GM13977 (cell line): ENCODE data around the gene METTL24.
"Not testable (repeated sequence)": the region's sequence is repeated elsewhere in the genome, so short reads cannot be mapped to it uniquely, and the experiment has no call there.

Source experiments
- DNase-seq: peaks from one replicate; pipeline ENCODE4 v3.0.0; 2012; ENCODE audit warnings: low spot score
- in situ Hi-C: fragments of 300-500 bp; cut with MboI; formaldehyde crosslinking; loops from one replicate; pipeline ENCODE4 v1.12.0; 2022; ENCODE audit warnings: low sequenced_read_pairs, low pct_unique_long_range_greater_than_20kb, mixed read lengths, inconsistent platforms; ENCODE audit not compliant: unreplicated experiment
- TF ChIP-seq, protein P1 (sequence below): IDR thresholded peaks from 2 replicates; pipeline ENCODE4 v1.5.1; 2012; ENCODE audit warnings: mild to moderate bottlenecking, control low read depth; ENCODE audit not compliant: insufficient read depth; ENCODE audit errors: extremely low read depth, missing control alignments

The METTL24 gene

DNA sequence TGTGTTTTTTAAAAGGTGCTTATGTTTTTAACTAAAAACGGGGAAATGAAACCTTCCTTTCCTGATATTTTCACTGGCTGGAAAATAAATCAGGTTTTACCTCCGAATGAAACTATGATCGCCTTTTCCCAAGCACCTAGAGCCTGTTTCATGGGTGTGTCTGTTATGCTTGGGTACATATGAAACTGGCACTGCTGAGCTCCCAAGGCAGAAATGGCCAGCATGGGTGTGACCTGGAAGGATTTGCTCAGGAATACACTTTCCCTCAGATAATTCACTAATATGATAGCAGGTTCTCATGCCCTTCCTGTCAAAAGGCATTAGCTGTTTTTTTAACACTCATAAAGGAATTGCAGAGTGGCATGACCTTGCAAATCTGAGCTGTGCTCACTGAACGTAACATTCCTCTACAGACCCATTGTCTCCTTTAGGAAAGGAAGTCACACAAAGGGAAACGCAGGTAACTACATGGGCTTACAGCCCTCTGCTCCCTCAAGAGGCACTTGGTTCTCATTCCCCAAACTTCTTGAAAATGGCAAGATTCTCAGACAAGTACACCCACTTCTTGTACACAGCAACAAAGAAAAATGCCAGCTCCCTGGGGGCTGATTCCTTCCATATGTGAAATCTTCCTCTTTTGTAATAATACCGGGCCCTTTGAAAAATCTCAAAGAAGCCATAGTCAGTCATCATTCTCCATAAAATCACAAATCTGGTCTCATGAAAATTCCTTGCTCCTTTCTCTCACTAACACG lies 72.7 kb downstream of the METTL24 start:
- DNase-seq = no peak
- in situ Hi-C loops = no loop called here

DNA sequence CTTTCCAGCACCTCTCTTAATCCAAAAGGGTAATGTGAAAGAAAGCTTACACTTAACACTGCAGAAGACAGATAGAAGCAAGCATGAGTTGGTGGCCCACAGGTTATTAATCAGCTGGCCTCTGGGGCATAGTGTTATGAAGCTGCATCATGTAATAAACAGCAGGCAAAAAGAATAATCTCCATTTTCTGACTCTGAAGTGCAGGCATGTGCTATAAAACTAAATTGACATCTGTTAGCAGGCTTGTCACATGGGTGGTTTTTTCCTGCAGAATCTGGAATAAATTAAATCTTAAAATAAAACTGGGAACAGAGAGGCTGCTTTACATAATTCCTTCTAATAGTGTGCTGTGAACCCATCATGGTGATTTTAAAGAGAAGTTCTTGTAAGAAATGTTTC lies 73.3 kb downstream of the METTL24 start:
- no peak for DNase-seq
- TF ChIP-seq, protein P1, sequence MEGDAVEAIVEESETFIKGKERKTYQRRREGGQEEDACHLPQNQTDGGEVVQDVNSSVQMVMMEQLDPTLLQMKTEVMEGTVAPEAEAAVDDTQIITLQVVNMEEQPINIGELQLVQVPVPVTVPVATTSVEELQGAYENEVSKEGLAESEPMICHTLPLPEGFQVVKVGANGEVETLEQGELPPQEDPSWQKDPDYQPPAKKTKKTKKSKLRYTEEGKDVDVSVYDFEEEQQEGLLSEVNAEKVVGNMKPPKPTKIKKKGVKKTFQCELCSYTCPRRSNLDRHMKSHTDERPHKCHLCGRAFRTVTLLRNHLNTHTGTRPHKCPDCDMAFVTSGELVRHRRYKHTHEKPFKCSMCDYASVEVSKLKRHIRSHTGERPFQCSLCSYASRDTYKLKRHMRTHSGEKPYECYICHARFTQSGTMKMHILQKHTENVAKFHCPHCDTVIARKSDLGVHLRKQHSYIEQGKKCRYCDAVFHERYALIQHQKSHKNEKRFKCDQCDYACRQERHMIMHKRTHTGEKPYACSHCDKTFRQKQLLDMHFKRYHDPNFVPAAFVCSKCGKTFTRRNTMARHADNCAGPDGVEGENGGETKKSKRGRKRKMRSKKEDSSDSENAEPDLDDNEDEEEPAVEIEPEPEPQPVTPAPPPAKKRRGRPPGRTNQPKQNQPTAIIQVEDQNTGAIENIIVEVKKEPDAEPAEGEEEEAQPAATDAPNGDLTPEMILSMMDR = no peak
- in situ Hi-C loops = no loop called here

More for the DNA sequence above, 72.7 kb downstream of the METTL24 start:
- TF ChIP-seq, protein P1 = no peak

DNA sequence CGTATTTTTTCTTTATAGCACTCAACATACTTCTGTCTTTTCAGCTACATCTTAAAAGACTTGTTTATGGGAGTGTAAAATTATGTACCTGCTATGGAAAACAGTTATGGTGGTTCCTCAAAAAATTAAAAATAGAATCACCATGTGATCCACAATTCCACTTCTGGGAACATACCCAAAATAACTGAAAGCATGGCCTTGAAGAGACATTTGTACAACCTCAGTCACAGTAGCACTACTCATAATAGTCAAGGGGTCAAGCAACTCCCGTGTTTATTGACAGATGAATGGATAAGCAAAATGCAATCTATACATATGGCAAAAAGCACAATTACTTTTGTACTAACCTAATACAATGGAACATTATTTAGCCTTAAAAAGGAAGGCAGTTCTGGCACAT lies 74.5 kb downstream of the METTL24 start:
- TF ChIP-seq, protein P1 = no peak

DNA sequence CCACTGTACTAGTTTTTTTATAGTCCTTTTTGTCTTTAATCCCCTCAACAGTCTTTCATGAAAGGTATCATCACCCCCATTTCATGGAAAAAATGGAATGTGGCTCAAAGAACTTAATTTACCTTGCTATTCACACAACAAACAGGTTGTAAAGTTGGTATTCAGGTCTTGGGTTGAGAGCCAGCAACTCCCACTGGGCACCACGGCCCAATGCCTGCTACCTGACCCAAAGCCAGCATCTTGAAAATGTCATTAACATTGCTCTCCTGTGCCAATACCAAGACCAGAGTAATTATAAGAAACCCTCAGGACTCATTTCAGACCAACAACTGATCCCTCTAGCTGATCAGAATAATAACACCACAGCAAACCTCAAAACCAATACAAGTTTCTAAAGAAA lies 75.7 kb downstream of the METTL24 start:
- in situ Hi-C loops = no loop called here
- TF ChIP-seq, protein P1 = no peak
- DNase-seq = no peak

More for the DNA sequence above, 74.5 kb downstream of the METTL24 start:
- no peak for DNase-seq
- in situ Hi-C loops = no loop called here

DNA sequence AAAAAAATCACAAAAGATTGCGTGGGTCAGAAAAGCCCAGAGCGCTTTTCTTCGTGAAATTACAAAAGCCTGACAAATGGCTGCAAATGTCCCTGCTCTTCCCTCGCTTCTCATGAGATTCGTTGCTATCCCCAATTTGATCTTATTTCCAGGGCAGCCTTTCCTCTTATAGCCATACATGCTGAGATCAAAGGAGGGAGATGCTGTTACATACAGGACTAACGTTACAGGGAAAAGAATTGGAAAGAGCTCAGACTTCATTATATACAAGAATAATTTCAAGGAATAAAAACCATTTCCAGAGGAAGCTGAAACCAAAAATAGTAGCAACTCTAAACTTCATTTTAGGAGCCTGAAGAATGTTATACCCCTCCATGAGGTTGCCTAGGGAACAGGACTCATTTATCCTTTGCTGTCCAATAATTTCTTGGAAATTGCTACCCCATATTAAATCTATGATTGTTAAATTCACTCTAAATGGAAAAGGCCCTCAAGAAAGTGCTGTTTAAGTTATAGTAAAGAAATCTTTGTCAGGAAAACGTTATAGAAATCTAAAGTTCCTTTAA lies 81.0 kb downstream of the METTL24 start:
- TF ChIP-seq, protein P1 = no peak
- no peak for DNase-seq
- in situ Hi-C loops = no loop called here

DNA sequence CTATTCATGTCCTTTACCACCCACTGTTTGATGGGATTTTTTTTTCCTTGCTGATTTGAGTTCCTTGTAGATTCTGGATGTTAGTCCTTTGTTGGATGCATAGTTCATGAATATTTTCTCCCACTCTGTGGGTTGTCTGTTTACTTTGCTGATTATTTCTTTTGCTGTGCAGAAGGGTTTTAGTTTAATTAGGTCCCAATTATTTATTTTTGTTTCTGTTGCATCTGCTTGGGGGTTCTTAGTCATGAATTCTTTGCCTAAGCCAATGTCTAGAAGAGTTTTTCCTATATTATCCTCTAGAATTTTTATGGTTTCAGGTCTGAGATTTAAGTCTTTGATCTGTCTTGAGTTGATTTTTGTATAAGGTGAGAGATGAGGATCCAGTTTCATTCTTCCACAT lies 85.4 kb downstream of the METTL24 start:
- DNase-seq, in situ Hi-C loops: not testable (repeated sequence)

DNA sequence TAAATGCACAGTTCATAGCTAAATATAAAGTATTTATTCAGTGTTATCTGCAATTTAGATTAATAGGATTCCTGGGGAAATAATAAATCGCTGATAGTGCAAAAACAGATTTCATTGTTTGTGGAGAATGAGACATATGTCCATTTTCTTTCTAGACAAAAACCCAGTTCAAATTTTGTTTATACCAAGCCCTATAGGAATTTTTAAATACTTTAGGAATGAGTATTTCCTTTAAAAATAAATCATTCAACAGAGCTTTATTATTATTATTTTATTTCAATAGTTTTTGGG lies 86.5 kb downstream of the METTL24 start:
- in situ Hi-C loops = no loop called here
- DNase-seq = no peak
- TF ChIP-seq, protein P1 = no peak
